GM11168 (cell line): ENCODE measurements around the gene KIF1A.
"Not testable (repeated sequence)": the region's sequence is repeated elsewhere in the genome, so short reads cannot be mapped to it uniquely, and the experiment has no call there.

Source experiments
- in situ Hi-C: fragments of 300-500 bp; cut with MboI; formaldehyde crosslinking; loops from one replicate; pipeline ENCODE4 v1.12.0; 2022; ENCODE audit warnings: low sequenced_read_pairs; ENCODE audit not compliant: unreplicated experiment

KIF1A gene

GRCh38 chr2:240711296-240711695, 108.7 kb downstream of the KIF1A start:
- in situ Hi-C loops, result no loop called here

- in situ Hi-C loops, result no loop called here
Measured at GRCh38 chr2:240708457-240708856, 111.6 kb downstream of the KIF1A start.

GRCh38 chr2:240707821-240708220, 112.2 kb downstream of the KIF1A start:
- in situ Hi-C loops, result no loop called here

- in situ Hi-C loops, result no loop called here
Measured at GRCh38 chr2:240707043-240707756, 112.8 kb downstream of the KIF1A start.

GRCh38 chr2:240705204-240705791, 114.7 kb downstream of the KIF1A start:
- in situ Hi-C loops, result no loop called here

GRCh38 chr2:240704651-240705050, 115.4 kb downstream of the KIF1A start:
- in situ Hi-C loops, result no loop called here

- in situ Hi-C loops, result no loop called here
Measured at GRCh38 chr2:240703417-240704341, 116.3 kb downstream of the KIF1A start.

- in situ Hi-C loops, result no loop called here
Measured at GRCh38 chr2:240702640-240703011, 117.4 kb downstream of the KIF1A start.

- in situ Hi-C loops, result no loop called here
Measured at GRCh38 chr2:240701736-240702639, 118.0 kb downstream of the KIF1A start.

GRCh38 chr2:240701091-240701735, 118.8 kb downstream of the KIF1A start:
- in situ Hi-C loops, result no loop called here

- in situ Hi-C loops, result not testable (repeated sequence)
Measured at GRCh38 chr2:240700616-240701015, 119.4 kb downstream of the KIF1A start.

GRCh38 chr2:240699835-240700234, 120.2 kb downstream of the KIF1A start:
- in situ Hi-C loops, result not testable (repeated sequence)

GRCh38 chr2:240698852-240699561, 121.0 kb downstream of the KIF1A start:
- in situ Hi-C loops, result not testable (repeated sequence)

- in situ Hi-C loops, result not testable (repeated sequence)
Measured at GRCh38 chr2:240696469-240696868, 123.5 kb downstream of the KIF1A start.

- in situ Hi-C loops, result not testable (repeated sequence)
Measured at GRCh38 chr2:240695593-240695992, 124.4 kb downstream of the KIF1A start.

GRCh38 chr2:240694304-240694703, 125.7 kb downstream of the KIF1A start:
- in situ Hi-C loops, result not testable (repeated sequence)

GRCh38 chr2:240692583-240693561, 127.1 kb downstream of the KIF1A start:
- in situ Hi-C loops, result not testable (repeated sequence)
